Activated naive CD8-positive, alpha-beta T cell treated with anti-CD3 and anti-CD28 coated beads for 36 hours (primary cell): ENCODE data around the gene HERC4. TPM values are rescaled to one million over a fixed set of nuclear protein-coding genes. Genes with fewer than 3 reads are reported as not detected.
"Not testable (repeated sequence)": the region's sequence is repeated elsewhere in the genome, so short reads cannot be mapped to it uniquely, and the experiment has no call there.

ENCODE experiments used
- DNase-seq: peaks from one replicate; pipeline ENCODE4 v3.0.0; 2021
- H3K27ac Mint-ChIP-seq: one replicate; pipeline ENCODE4 v1.8.0; 2022; ENCODE audit warnings: mild to moderate bottlenecking, moderate library complexity, mixed read lengths
- H3K27me3 Mint-ChIP-seq: one replicate; pipeline ENCODE4 v1.8.0; 2022; ENCODE audit warnings: mild to moderate bottlenecking, mixed read lengths
- H3K36me3 Mint-ChIP-seq: one replicate; pipeline ENCODE4 v1.8.0; 2021; ENCODE audit warnings: mild to moderate bottlenecking, mixed read lengths
- H3K4me1 Mint-ChIP-seq: one replicate; pipeline ENCODE4 v1.8.0; 2021; ENCODE audit warnings: mixed read lengths
- H3K4me3 Mint-ChIP-seq: one replicate; pipeline ENCODE4 v1.8.0; 2022; ENCODE audit warnings: mild to moderate bottlenecking, moderate library complexity, mixed read lengths
- H3K9me3 Mint-ChIP-seq: one replicate; pipeline ENCODE4 v1.8.0; 2022; ENCODE audit warnings: mixed read lengths
- total RNA-seq, 2 experiments: library from RNA; stranded (reverse); gene quantifications; one replicate each; pipeline ENCODE4 v1.2.3, GENCODE V29; 2021

The HERC4 gene
- total RNA-seq, 2 experiments from 2014 or later, result 38.2 to 39.9 TPM

GRCh38 chr10:67924136-67924535 lies 150.9 kb downstream of the HERC4 start:
- Mint-ChIP-seq H3K27me3 (no peaks in the 10 kb centered on the region), H3K4me1 (no peaks in the 10 kb centered on the region), H3K4me3 (no peak overlapping the region), H3K27ac (no peak overlapping the region), H3K36me3 (peaks cover 4% of the 10 kb centered on the region), H3K9me3 (no peaks in the 10 kb centered on the region)
- no peak for DNase-seq

GRCh38 chr10:67923551-67923950 lies 151.5 kb downstream of the HERC4 start:
- Mint-ChIP-seq H3K36me3 (peaks cover 5% of the 10 kb centered on the region), H3K4me3 (no peak overlapping the region), H3K9me3 (no peaks in the 10 kb centered on the region)

GRCh38 chr10:67921065-67921464 lies 154.0 kb downstream of the HERC4 start:
- no peaks in the 10 kb centered on the region for H3K27me3 Mint-ChIP-seq
- no peaks in the 10 kb centered on the region for H3K9me3 Mint-ChIP-seq
- H3K4me1 Mint-ChIP-seq, result peaks cover 8% of the 10 kb centered on the region
- peaks cover 15% of the 10 kb centered on the region for H3K36me3 Mint-ChIP-seq
- H3K4me3 Mint-ChIP-seq, result no peak overlapping the region
- no peak for DNase-seq
- H3K27ac Mint-ChIP-seq, result no peak overlapping the region

More at GRCh38 chr10:67923551-67923950, 151.5 kb downstream of the HERC4 start:
- H3K27me3 Mint-ChIP-seq, result no peaks in the 10 kb centered on the region
- no peak overlapping the region for H3K27ac Mint-ChIP-seq
- no peak for DNase-seq
- H3K4me1 Mint-ChIP-seq, result no peaks in the 10 kb centered on the region

- no peak overlapping the region for H3K27ac Mint-ChIP-seq
- no peaks in the 10 kb centered on the region for H3K9me3 Mint-ChIP-seq
Observed at GRCh38 chr10:67917679-67918078, 157.4 kb downstream of the HERC4 start.

GRCh38 chr10:67917169-67917568 lies 157.9 kb downstream of the HERC4 start:
- H3K4me1 Mint-ChIP-seq, result peaks cover 28% of the 10 kb centered on the region
- DNase-seq, result no peak
- no peaks in the 10 kb centered on the region for H3K9me3 Mint-ChIP-seq
- peaks cover 38% of the 10 kb centered on the region for H3K36me3 Mint-ChIP-seq
- no peak overlapping the region for H3K4me3 Mint-ChIP-seq
- peak overlapping the region; percentile 69 for H3K27ac Mint-ChIP-seq
- no peaks in the 10 kb centered on the region for H3K27me3 Mint-ChIP-seq

More at GRCh38 chr10:67917679-67918078, 157.4 kb downstream of the HERC4 start:
- Mint-ChIP-seq H3K4me1 (peaks cover 25% of the 10 kb centered on the region), H3K4me3 (no peak overlapping the region), H3K27me3 (no peaks in the 10 kb centered on the region), H3K36me3 (peaks cover 33% of the 10 kb centered on the region)
- no peak for DNase-seq

- no peak for DNase-seq
- Mint-ChIP-seq H3K4me3 (no peak overlapping the region), H3K27ac (peak overlapping the region; percentile 74), H3K27me3 (no peaks in the 10 kb centered on the region), H3K36me3 (peaks cover 43% of the 10 kb centered on the region), H3K9me3 (no peaks in the 10 kb centered on the region), H3K4me1 (peaks cover 33% of the 10 kb centered on the region)
Observed at GRCh38 chr10:67914777-67915340, 160.2 kb downstream of the HERC4 start.

GRCh38 chr10:67912331-67912946 lies 162.6 kb downstream of the HERC4 start:
- DNase-seq, result no peak
- no peaks in the 10 kb centered on the region for H3K27me3 Mint-ChIP-seq
- peak overlapping the region; percentile 71 for H3K27ac Mint-ChIP-seq
- H3K9me3 Mint-ChIP-seq, result no peaks in the 10 kb centered on the region
- peaks cover 52% of the 10 kb centered on the region for H3K36me3 Mint-ChIP-seq
- H3K4me3 Mint-ChIP-seq, result no peak overlapping the region
- peaks cover 34% of the 10 kb centered on the region for H3K4me1 Mint-ChIP-seq

GRCh38 chr10:67903581-67903980 lies 171.5 kb downstream of the HERC4 start:
- Mint-ChIP-seq H3K4me1 (peaks cover 21% of the 10 kb centered on the region), H3K4me3 (no peak overlapping the region), H3K36me3 (peaks cover 45% of the 10 kb centered on the region), H3K9me3 (no peaks in the 10 kb centered on the region), H3K27ac (no peak overlapping the region), H3K27me3 (no peaks in the 10 kb centered on the region)
- DNase-seq, result no peak

GRCh38 chr10:67893637-67894036 lies 181.4 kb downstream of the HERC4 start:
- Mint-ChIP-seq H3K4me3 (no peak overlapping the region), H3K27ac (no peak overlapping the region), H3K27me3 (no peaks in the 10 kb centered on the region), H3K4me1 (peaks cover 26% of the 10 kb centered on the region), H3K9me3 (no peaks in the 10 kb centered on the region), H3K36me3 (peaks cover 42% of the 10 kb centered on the region)
- DNase-seq, result no peak

GRCh38 chr10:67884842-67885670 lies 190.0 kb downstream of the HERC4 start:
- no peaks in the 10 kb centered on the region for H3K9me3 Mint-ChIP-seq
- no peaks in the 10 kb centered on the region for H3K27me3 Mint-ChIP-seq
- peak overlapping the region; percentile 84 for H3K27ac Mint-ChIP-seq
- peak; percentile 84 for DNase-seq
- peak overlapping the region; percentile 95 for H3K4me3 Mint-ChIP-seq
- H3K4me1 Mint-ChIP-seq, result peaks cover 30% of the 10 kb centered on the region
- peaks cover 36% of the 10 kb centered on the region for H3K36me3 Mint-ChIP-seq

GRCh38 chr10:67884313-67884841 lies 190.7 kb downstream of the HERC4 start, which contains the start of gene SIRT1:
Gene SIRT1 (plus strand): TSS chr10:67884656. CDS start chr10:67884722, 66 bp downstream.
- Mint-ChIP-seq H3K4me3 (peak within 1 kb of the TSS; percentile 95), H3K36me3 (peaks cover 31% of the 10 kb centered on the region), H3K27ac (peak within 1 kb of the TSS; percentile 84), H3K27me3 (no peaks in the 10 kb centered on the region), H3K9me3 (no peaks in the 10 kb centered on the region), H3K4me1 (peaks cover 26% of the 10 kb centered on the region)
- DNase-seq, result peak; percentile 90

GRCh38 chr10:67883710-67884312 lies 191.3 kb downstream of the HERC4 start:
- H3K4me3 Mint-ChIP-seq, result peak overlapping the region; percentile 80
- no peak for DNase-seq
- H3K36me3 Mint-ChIP-seq, result peaks cover 25% of the 10 kb centered on the region
- H3K27ac Mint-ChIP-seq, result peak overlapping the region; percentile 82
- peaks cover 22% of the 10 kb centered on the region for H3K4me1 Mint-ChIP-seq
- H3K9me3 Mint-ChIP-seq, result no peaks in the 10 kb centered on the region
- H3K27me3 Mint-ChIP-seq, result no peaks in the 10 kb centered on the region

- H3K27me3 Mint-ChIP-seq, result no peaks in the 10 kb centered on the region
- DNase-seq, result no peak
- H3K36me3 Mint-ChIP-seq, result no peaks in the 10 kb centered on the region
- H3K9me3 Mint-ChIP-seq, result no peaks in the 10 kb centered on the region
- no peak overlapping the region for H3K27ac Mint-ChIP-seq
- no peak overlapping the region for H3K4me3 Mint-ChIP-seq
- H3K4me1 Mint-ChIP-seq, result no peaks in the 10 kb centered on the region
Observed at GRCh38 chr10:67878133-67878532, 196.9 kb downstream of the HERC4 start.

GRCh38 chr10:67877421-67877820 lies 197.7 kb downstream of the HERC4 start:
- H3K4me1 Mint-ChIP-seq, H3K27ac Mint-ChIP-seq, H3K9me3 Mint-ChIP-seq, H3K36me3 Mint-ChIP-seq, DNase-seq, H3K4me3 Mint-ChIP-seq, H3K27me3 Mint-ChIP-seq: not testable (repeated sequence)
